ENCODE measurements around the gene FHIT. TPM values are rescaled to one million over a fixed set of nuclear protein-coding genes. Genes with fewer than 3 reads are reported as not detected.

FHIT gene
- total and polyA plus RNA-seq, 2 of the 4 experiments (the other 2 are of a cell fraction): 0.07 TPM; not detected in 1

DNA sequence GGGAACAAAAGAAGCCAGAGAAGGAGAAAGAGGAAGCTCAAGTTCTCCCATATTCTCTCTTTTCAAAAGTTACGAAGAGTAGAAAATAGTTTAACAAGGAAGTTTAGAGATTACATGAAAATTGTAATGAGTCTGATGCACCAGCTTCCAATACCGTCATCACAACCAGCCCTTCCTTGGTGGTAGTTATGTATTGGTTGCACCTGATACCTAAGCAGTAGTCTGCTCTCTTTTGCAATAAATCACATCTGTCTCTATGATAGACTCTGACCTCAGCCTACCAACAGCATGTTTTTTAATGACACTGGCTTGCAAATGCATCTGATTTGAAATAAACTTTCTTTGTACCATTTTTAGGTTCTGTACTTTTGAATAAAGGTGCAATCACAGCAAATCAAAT lies 575.8 kb downstream of the FHIT start:
- H3K4me2 ChIP-seq (ENCODE audit: low read depth, low read length): no peak overlapping the region
- H3K18ac ChIP-seq (ENCODE audit: low read depth, low read length): no peak overlapping the region
- no TSS peak for BruUV-seq (replicated peaks)
- no peak overlapping the region for H3K23ac ChIP-seq (ENCODE audit: low read depth, low read length)
- TF ChIP-seq MAZ (IDR thresholded peaks at IDR 0.05; ENCODE audit: borderline replicate concordance, low read depth, low read length) (no peak), CEBPB (IDR thresholded peaks at IDR 0.05; ENCODE audit: low read depth, low read length) (no peak), MAFK (IDR thresholded peaks at IDR 0.05; ENCODE audit: low read depth, low read length) (no peak), BHLHE40 (IDR thresholded peaks at IDR 0.05; ENCODE audit: low read depth, low read length) (no peak)
- H3K4me3 ChIP-seq (ENCODE audit: insufficient read depth, low read depth, low read length): no peak overlapping the region
- H3K14ac ChIP-seq (replicated peaks; ENCODE audit: low read depth, low read length): no peak overlapping the region
- H2BK20ac ChIP-seq (ENCODE audit: low read depth, low read length): no peak overlapping the region
- H2AK9ac ChIP-seq (replicated peaks; ENCODE audit: low read depth, low read length, poor library complexity): no peak overlapping the region
- no peak overlapping the region for H3K27ac ChIP-seq (ENCODE audit: insufficient read depth, low read length)
- H3K9me1 ChIP-seq (ENCODE audit: insufficient read depth, low read length): no peaks in the 10 kb centered on the region
- POLR2A ChIA-PET (ENCODE audit: unreplicated experiment): no interaction called here
- H3K56ac ChIP-seq (ENCODE audit: extremely low read depth, insufficient read depth, low read length): no peak overlapping the region
- H2BK15ac ChIP-seq (ENCODE audit: low read depth, low read length): no peak overlapping the region
- H2BK120ac ChIP-seq (ENCODE audit: low read depth, low read length): no peak overlapping the region
- H4K20me1 ChIP-seq (ENCODE audit: insufficient read depth, low read length): no peaks in the 10 kb centered on the region
- no peaks in the 10 kb centered on the region for H3K9me3 ChIP-seq (ENCODE audit: control insufficient read depth, insufficient read depth, low read length)
- ATAC-seq (ENCODE audit: low read depth) (no peak), DNase-seq (no peak)
- no peak overlapping the region for H3K9ac ChIP-seq (ENCODE audit: low read depth, low read length)
- H3K27me3 ChIP-seq (ENCODE audit: control insufficient read depth, insufficient read depth, low read length): no peaks in the 10 kb centered on the region
- no CpG with 5 or more reads among the region's 2 CpGs for WGBS, 2 experiments (ENCODE audit: extremely low coverage in 2 of 2, insufficient read length in 1 of 2)
- H2AK5ac ChIP-seq (ENCODE audit: low read depth, low read length): no peak overlapping the region
- H2BK5ac ChIP-seq (ENCODE audit: low read depth, low read length, poor library complexity, severe bottlenecking): no peak overlapping the region
- H3K36me3 ChIP-seq (ENCODE audit: control insufficient read depth, insufficient read depth, low read length): no peaks in the 10 kb centered on the region
- no peak overlapping the region for H4K91ac ChIP-seq (ENCODE audit: insufficient read depth, low read depth, low read length)
- no peaks in the 10 kb centered on the region for H3K79me1 ChIP-seq (ENCODE audit: low read depth in 1 of 2, low read length in 2 of 2)
- CTCF ChIA-PET: no interaction called here
- in situ Hi-C loops (cut with MboI; ENCODE audit: low sequenced_read_pairs): no loop called here
- no peak overlapping the region for H2AFZ ChIP-seq (replicated peaks; ENCODE audit: low read length, poor library complexity)
- H3K4me1 ChIP-seq (ENCODE audit: control insufficient read depth, insufficient read depth, low read length): no peaks in the 10 kb centered on the region
- no peak overlapping the region for H4K5ac ChIP-seq (ENCODE audit: low read depth, low read length)
- intact Hi-C loops (cut with micrococcal nuclease): no loop called here
- no peak overlapping the region for H3K4ac ChIP-seq (ENCODE audit: low read depth, low read length)
- no peak overlapping the region for H4K8ac ChIP-seq (ENCODE audit: low read depth in 2 of 2, low read length in 2 of 2)
- dilution Hi-C loops (cut with HindIII; ENCODE audit: low sequenced_read_pairs, unreplicated experiment): no loop called here
